GM12878 (cell line): ENCODE data around the gene RBM44. TPM values are rescaled to one million over a fixed set of nuclear protein-coding genes. Genes with fewer than 3 reads are reported as not detected.

Experiments used
- ATAC-seq: fragments of 200-7000 bp; cut with Tn5 transposase; 3 replicates; pipeline ENCODE4 v1.9.1; 2020; ENCODE audit warnings: mild to moderate bottlenecking, moderate library complexity
- BruUV-seq: library from RNA; stranded (reverse); fragments of 400-500 nt; replicated peaks from 2 replicates; lab custom pipeline; 2021; lab: Mats Ljungman, UMichigan
- CTCF ChIA-PET: fragments of 300-600 bp; sonication (Branson Sonifier 250); formaldehyde crosslinking; extraction: SDS; loops from one replicate; lab custom pipeline; 2021; ENCODE audit warnings: inconsistent platforms; lab: Yijun Ruan, JAX
- POLR2A ChIA-PET: fragments of 350-600 bp; formaldehyde crosslinking; extraction: SDS; loops from one replicate; lab custom pipeline; 2021; ENCODE audit warnings: inconsistent platforms; lab: Charles Lee
- RAD21 ChIA-PET: fragments of 300-600 bp; sonication (Branson Sonifier 250); formaldehyde crosslinking; loops from one replicate; lab custom pipeline; 2023; ENCODE audit warnings: antibody characterized with exemption; ENCODE audit not compliant: unreplicated experiment; lab: Charles Lee
- SMC1A ChIA-PET: fragments of 300-600 bp; sonication (Branson Sonifier 250); formaldehyde crosslinking; loops from one replicate; lab custom pipeline; 2023; ENCODE audit not compliant: unreplicated experiment, uncharacterized antibody; lab: Charles Lee
- DNase-seq: peaks from one replicate; pipeline ENCODE4 v3.0.0-alpha.2; 2011; ENCODE audit warnings: low read depth, low spot score
- FAIRE-seq: peaks from 3 replicates; lab custom pipeline; 2011; peaks lifted over from hg19 to GRCh38; lab: Jason Lieb, UNC
- H2AFZ ChIP-seq: 2 replicates; pipeline ENCODE4 v1.6.0; 2011; ENCODE audit warnings: low read depth, low read length, control low read depth; ENCODE audit not compliant: control insufficient read depth
- H3K27ac ChIP-seq: 2 replicates; pipeline ENCODE4 v1.5.1; 2011; ENCODE audit warnings: control low read depth; ENCODE audit not compliant: control insufficient read depth, insufficient read depth
- H3K27me3 ChIP-seq, 2 experiments: replicated peaks in 1 of 2; 2 replicates each; pipeline versions ENCODE4 v1.6.0 to v1.6.1; 2011; ENCODE audit warnings: low read length in 1 of 2; ENCODE audit not compliant: control insufficient read depth in 2 of 2, insufficient read depth in 2 of 2
- H3K36me3 ChIP-seq, 2 experiments: 2 replicates each; pipeline ENCODE4 v1.5.1; 2011; ENCODE audit warnings: low read length in 1 of 2; ENCODE audit not compliant: control insufficient read depth in 2 of 2, insufficient read depth in 2 of 2
- H3K4me1 ChIP-seq: 2 replicates; pipeline ENCODE4 v1.6.1; 2011; ENCODE audit warnings: mild to moderate bottlenecking, low read length, moderate library complexity, mixed read lengths; ENCODE audit not compliant: control insufficient read depth, insufficient read depth
- H3K4me2 ChIP-seq: 2 replicates; pipeline ENCODE4 v1.6.0; 2011; ENCODE audit warnings: control low read depth; ENCODE audit not compliant: control insufficient read depth, insufficient read depth
- H3K4me3 ChIP-seq: fragments of 200-600 bp; sonication (generic); 2 replicates; pipeline ENCODE4 v1.5.1; 2016
- H3K79me2 ChIP-seq: 2 replicates; pipeline ENCODE4 v1.6.0; 2011; ENCODE audit warnings: low read length; ENCODE audit not compliant: control insufficient read depth, insufficient read depth
- H3K9ac ChIP-seq: 2 replicates; pipeline ENCODE4 v1.8.0; 2011; ENCODE audit warnings: low read length, control low read depth, mixed read lengths; ENCODE audit not compliant: control insufficient read depth, insufficient read depth
- H3K9me3 ChIP-seq: replicated peaks from 3 replicates; pipeline ENCODE4 v1.5.1; 2011; ENCODE audit warnings: mild to moderate bottlenecking, low read length; ENCODE audit not compliant: control insufficient read depth, insufficient read depth
- H4K20me1 ChIP-seq: 2 replicates; pipeline ENCODE4 v1.6.0; 2011; ENCODE audit not compliant: control insufficient read depth, insufficient read depth
- CEBPB ChIP-seq, 2 experiments: fragments of 150-350 bp in 1 of 2; IDR thresholded peaks; 2 replicates each; pipeline ENCODE4 v1.6.1; 2012 to 2014; ENCODE audit warnings: low read depth in 2 of 2, low read length in 2 of 2, borderline replicate concordance in 1 of 2, inconsistent platforms in 1 of 2
- CEBPZ ChIP-seq: fragments of 150-350 bp; IDR thresholded peaks from 2 replicates; pipeline ENCODE4 v1.6.1; 2016; ENCODE audit warnings: low read depth, low read length
- EED ChIP-seq: sonication (generic); IDR thresholded peaks from 2 replicates; pipeline ENCODE4 v1.6.1; 2016; ENCODE audit warnings: antibody characterized with exemption, low read depth
- ETV6 ChIP-seq, 2 experiments: fragments of 450-650 bp in 1 of 2; IDR thresholded peaks in 1 of 2; conservative IDR thresholded peaks in 1 of 2; 2 replicates each; pipeline ENCODE4 v1.6.1; 2014; ENCODE audit warnings: antibody characterized with exemption in 1 of 2, borderline replicate concordance in 1 of 2, low read depth in 1 of 2, mild to moderate bottlenecking in 1 of 2, moderate library complexity in 1 of 2
- IRF5 ChIP-seq: fragments of 450-650 bp; IDR thresholded peaks from 2 replicates; pipeline ENCODE4 v1.6.1; 2017; ENCODE audit warnings: borderline replicate concordance
- NBN ChIP-seq: fragments of 450-650 bp; IDR thresholded peaks from 2 replicates; pipeline ENCODE4 v1.6.1; 2016
- NFIC ChIP-seq: IDR thresholded peaks from 2 replicates; pipeline ENCODE4 v1.6.1; 2012; ENCODE audit warnings: low read depth, mild to moderate bottlenecking, inconsistent platforms, low read length, moderate library complexity
- NFYB ChIP-seq: IDR thresholded peaks from 2 replicates; pipeline ENCODE4 v1.6.1; 2011; ENCODE audit warnings: low read depth, mild to moderate bottlenecking, low read length, improper control_type of control experiment, moderate library complexity; ENCODE audit not compliant: insufficient read depth
- PAX8 ChIP-seq: fragments of 450-650 bp; IDR thresholded peaks from 2 replicates; pipeline ENCODE4 v1.6.1; 2017; ENCODE audit warnings: mild to moderate bottlenecking, moderate library complexity
- SMARCA5 ChIP-seq: fragments of 450-650 bp; IDR thresholded peaks from 2 replicates; pipeline ENCODE4 v1.6.1; 2017; ENCODE audit warnings: mild to moderate bottlenecking
- SP1 ChIP-seq: IDR thresholded peaks from one replicate; pipeline ENCODE4 v1.6.1; 2011; ENCODE audit warnings: low read depth, low read length
- STAT3 ChIP-seq: IDR thresholded peaks from 2 replicates; pipeline ENCODE4 v1.6.1; 2011; ENCODE audit warnings: low read depth, low read length, improper control_type of control experiment
- USF2 ChIP-seq: IDR thresholded peaks from 2 replicates; pipeline ENCODE4 v1.6.1; 2011; ENCODE audit warnings: low read depth, low read length, improper control_type of control experiment, borderline replicate concordance
- ZBTB40 ChIP-seq: fragments of 450-650 bp; IDR thresholded peaks from 2 replicates; pipeline ENCODE4 v1.6.1; 2016; ENCODE audit warnings: mild to moderate bottlenecking, moderate library complexity, borderline replicate concordance
- ZNF217 ChIP-seq: fragments of 450-650 bp; IDR thresholded peaks from 2 replicates; pipeline ENCODE4 v1.6.1; 2017; ENCODE audit warnings: antibody characterized with exemption, mild to moderate bottlenecking
- ZNF622 ChIP-seq: fragments of 450-650 bp; IDR thresholded peaks from 2 replicates; pipeline ENCODE4 v1.6.1; 2017; ENCODE audit warnings: mild to moderate bottlenecking, inconsistent platforms
- WGBS: methylation state at CpG from one replicate; pipeline ENCODE4 v1.1.6; 2016; ENCODE audit warnings: low lambda C conversion rate; ENCODE audit not compliant: insufficient replicate concordance, insufficient coverage; ENCODE audit errors: missing lambda C conversion rate; 5-methylcytosine and 5-hydroxymethylcytosine counted together
- in situ Hi-C: fragments of 300-500 bp; cut with MboI; formaldehyde crosslinking; loops from 9 replicates; pipeline ENCODE4 v1.14.3; 2018; ENCODE audit warnings: mixed read lengths
- intact Hi-C: fragments of 100-400 bp; cut with micrococcal nuclease; formaldehyde crosslinking; loops from one replicate; pipeline ENCODE4 v1.14.2; 2022; ENCODE audit not compliant: unreplicated experiment
- polyA plus RNA-seq, 11 experiments: library from polyadenylated mRNA; depleted of rRNA in 4 of 11; unstranded in 6 of 11; stranded (reverse) in 5 of 11; fragments of >200 nt; fragmentation: Nextera tagmentation in 4 of 11; fragmentation: Illumina TruSeq in 1 of 11; extraction: Ambion mirVana in 4 of 11; extraction: Trizol in 1 of 11; gene quantifications; 1 replicate in 1 of 11; 2 replicates in 10 of 11; pipeline versions ENCODE4 v1.2.1 to v1.2.3, GENCODE V29; 2011 to 2016; ENCODE audit warnings: inconsistent platforms in 2 of 11, missing spikeins in 2 of 11, low read depth in 1 of 11
- total RNA-seq, 4 experiments: library from RNA; depleted of rRNA in 3 of 4; stranded (reverse); fragments of >200 nt in 3 of 4; fragmentation: Illumina TruSeq in 1 of 4; extraction: Trizol in 1 of 4; gene quantifications; 2 replicates each; pipeline versions ENCODE4 v1.2.1 to v1.2.3, GENCODE V29; 2013 to 2021

Gene RBM44
- total and polyA plus RNA-seq, 10 of the 15 experiments (the other 5 are each of a cell fraction or from before 2014, with no cell fraction given), result 0.14 to 1.4 (median 0.62) TPM; not detected in 1

- Histone ChIP-seq H3K4me3 (no peak overlapping the region), H2AFZ (no peak overlapping the region), H3K27ac (no peak overlapping the region), H3K4me1 (no peaks in the 10 kb centered on the region), H3K27me3 (no peaks in the 10 kb centered on the region), H3K4me2 (no peak overlapping the region), H4K20me1 (no peaks in the 10 kb centered on the region), H3K9ac (no peak overlapping the region), H3K9me3 (no peaks in the 10 kb centered on the region), H3K36me3 (no peaks in the 10 kb centered on the region), H3K79me2 (no peaks in the 10 kb centered on the region)
- in situ Hi-C loops, result no loop called here
- ChIA-PET SMC1A (no interaction called here), RAD21 (no interaction called here), CTCF (no interaction called here), POLR2A (no interaction called here)
- FAIRE-seq (no peak), ATAC-seq (no peak), DNase-seq (no peak)
- no TSS peak for BruUV-seq
- intact Hi-C loops, result no loop called here
- 45% methylated on average over 8 of the region's 10 CpGs for WGBS
- TF ChIP-seq STAT3 (no peak), NBN (no peak), ETV6 (conservative IDR thresholded peaks at IDR 0.05 in 1 of 2, IDR thresholded peaks at IDR 0.05 in 1 of 2; ENCODE audit: borderline replicate concordance in 1 of 2, low read depth in 1 of 2) (no peak), NFYB (no peak), SP1 (no peak), SMARCA5 (no peak), IRF5 (no peak), NFIC (no peak), CEBPB (IDR thresholded peaks at IDR 0.05; ENCODE audit: borderline replicate concordance in 1 of 2, low read depth in 2 of 2, low read length in 2 of 2) (no peak), EED (no peak), ZNF217 (no peak), USF2 (no peak), ZNF622 (no peak), PAX8 (no peak), CEBPZ (no peak), ZBTB40 (no peak)
Observed at GRCh38 chr2:237883951-237884446, 85.4 kb downstream of the RBM44 start.
